Measurements from ENCODE around the gene DLGAP1.

Gene DLGAP1

GRCh38 chr18:4256766-4257417, 198.2 kb downstream of the DLGAP1 start:
- no peak for TF ChIP-seq ZFX (IDR thresholded peaks at IDR 0.05; ENCODE audit: borderline replicate concordance)
- TF ChIP-seq CTCF (IDR thresholded peaks at IDR 0.05) = no peak
- H3K27ac ChIP-seq = no peak overlapping the region

DNA sequence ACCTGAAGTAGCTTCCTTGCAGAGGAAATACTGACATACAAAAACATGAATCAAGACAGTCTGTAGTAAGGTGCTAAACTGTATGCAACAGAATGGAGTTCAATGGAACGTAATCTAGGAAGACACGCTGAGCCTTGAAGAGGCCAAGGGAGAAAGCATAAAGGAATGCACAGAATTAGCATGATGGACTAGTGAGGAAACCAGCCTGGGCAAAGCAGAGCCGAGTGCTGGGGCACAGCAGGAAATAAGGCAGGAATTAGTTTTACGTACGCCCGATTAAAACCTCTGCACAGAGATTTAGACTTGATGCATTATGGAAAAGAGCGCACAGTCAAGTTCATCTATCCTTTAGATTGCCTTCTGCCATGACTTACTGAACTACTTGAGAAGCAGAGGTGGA, 200.3 kb downstream of the DLGAP1 start:
- H3K27ac ChIP-seq = no peak overlapping the region
- TF ChIP-seq CTCF (IDR thresholded peaks at IDR 0.05) (no peak), ZFX (IDR thresholded peaks at IDR 0.05; ENCODE audit: borderline replicate concordance) (no peak)

DNA sequence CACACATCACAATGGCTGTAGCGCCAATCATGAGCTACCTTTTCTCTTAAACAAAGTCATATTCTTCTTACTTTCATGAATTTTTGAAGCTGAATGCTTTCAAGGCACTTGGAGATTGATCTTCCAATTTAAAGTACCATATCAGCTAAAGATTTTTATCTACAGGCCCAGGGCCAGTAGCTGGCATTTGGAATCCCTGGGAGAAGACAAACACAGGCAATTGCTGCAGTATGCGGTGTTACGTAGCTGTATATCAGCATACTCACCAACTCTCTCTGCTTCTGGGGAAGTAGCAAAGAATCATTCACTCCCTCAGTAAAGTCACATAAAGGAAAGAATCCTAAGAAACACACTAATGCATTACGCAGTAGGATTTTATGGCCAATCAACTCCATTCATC, 202.3 kb downstream of the DLGAP1 start:
- TF ChIP-seq CTCF (IDR thresholded peaks at IDR 0.05) (no peak), ZFX (IDR thresholded peaks at IDR 0.05; ENCODE audit: borderline replicate concordance) (no peak)
- no peak overlapping the region for H3K27ac ChIP-seq

DNA sequence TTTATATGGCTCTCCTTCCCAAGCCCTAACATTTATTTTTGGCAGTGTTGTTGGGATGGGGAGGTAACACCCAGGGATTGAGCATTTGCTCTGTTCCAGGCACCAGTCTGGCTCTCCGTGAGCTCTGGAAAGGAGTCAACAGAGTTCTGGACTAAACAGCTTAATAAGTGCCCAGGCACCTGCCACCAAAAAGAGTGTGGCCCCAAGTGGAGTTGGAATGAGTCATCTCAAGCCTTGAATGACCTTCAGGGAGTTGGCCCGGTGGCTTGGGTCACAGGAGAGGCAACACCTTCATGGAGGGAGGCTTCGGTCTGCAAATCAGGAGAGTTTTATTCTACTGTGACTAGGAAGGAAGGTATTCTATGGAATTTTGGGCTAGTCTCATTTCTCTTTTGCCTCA, 203.2 kb downstream of the DLGAP1 start:
- H3K27ac ChIP-seq = no peak overlapping the region
- no peak for TF ChIP-seq CTCF (IDR thresholded peaks at IDR 0.05)
- TF ChIP-seq ZFX (IDR thresholded peaks at IDR 0.05; ENCODE audit: borderline replicate concordance) = no peak

GRCh38 chr18:4251206-4251605, 203.9 kb downstream of the DLGAP1 start:
- no peak for TF ChIP-seq ZFX (IDR thresholded peaks at IDR 0.05; ENCODE audit: borderline replicate concordance)
- TF ChIP-seq CTCF (IDR thresholded peaks at IDR 0.05) = no peak
- no peak overlapping the region for H3K27ac ChIP-seq

DNA sequence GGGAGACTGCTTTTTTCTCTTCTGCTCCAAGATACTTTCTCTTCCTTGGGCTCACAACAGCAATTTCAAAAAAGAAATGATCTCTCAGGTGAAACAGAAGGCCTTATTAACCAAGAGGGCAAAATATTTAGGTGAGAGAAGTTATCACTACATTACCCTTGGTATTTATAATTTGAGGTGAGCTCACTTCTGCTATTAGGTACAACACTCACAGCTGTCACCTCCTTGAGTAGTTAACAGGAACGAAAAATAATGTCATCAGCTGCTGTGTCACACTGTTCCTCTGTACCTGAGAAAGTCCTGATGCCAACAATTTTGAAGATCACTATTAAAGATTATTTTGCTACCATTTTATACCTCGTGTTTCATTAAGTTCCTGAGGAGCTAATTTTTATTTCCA, 205.0 kb downstream of the DLGAP1 start:
- no peak overlapping the region for H3K27ac ChIP-seq
- TF ChIP-seq CTCF (IDR thresholded peaks at IDR 0.05) = no peak
- no peak for TF ChIP-seq ZFX (IDR thresholded peaks at IDR 0.05; ENCODE audit: borderline replicate concordance)

DNA sequence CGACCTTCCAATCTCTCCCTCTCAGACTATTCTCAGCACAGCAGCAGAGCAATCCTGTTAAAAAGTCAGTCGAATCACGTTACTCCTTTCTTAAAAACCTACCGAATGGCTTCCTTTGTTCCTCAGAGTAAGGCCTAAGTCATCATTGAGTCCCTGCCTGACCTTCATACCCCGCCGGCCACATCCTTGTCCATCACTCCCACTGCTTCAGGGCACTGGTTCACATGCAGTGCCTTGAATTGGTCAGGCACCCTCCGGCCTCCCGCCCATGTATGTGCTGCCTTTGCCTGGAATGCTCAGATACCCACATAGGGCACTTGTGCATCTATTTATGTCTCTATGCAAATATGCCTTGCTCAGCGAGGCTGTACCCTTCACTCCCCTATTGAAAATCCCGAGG, 206.4 kb downstream of the DLGAP1 start:
- TF ChIP-seq CTCF (IDR thresholded peaks at IDR 0.05) (no peak), ZFX (IDR thresholded peaks at IDR 0.05; ENCODE audit: borderline replicate concordance) (no peak)
- H3K27ac ChIP-seq = no peak overlapping the region
